IgD-negative memory B cell (primary cell): ENCODE measurements around the gene ARHGEF10L. TPM values are rescaled to one million over a fixed set of nuclear protein-coding genes. Genes with fewer than 3 reads are reported as not detected.
"Not testable (repeated sequence)": the region's sequence is repeated elsewhere in the genome, so short reads cannot be mapped to it uniquely, and the experiment has no call there.

Experiments
- H3K27ac Mint-ChIP-seq, 3 donors: one replicate each; pipeline ENCODE4 v1.8.0; 2020 to 2022; ENCODE audit warnings: mild to moderate bottlenecking in 3 of 3, mixed read lengths in 3 of 3, moderate library complexity in 1 of 3
- H3K27me3 Mint-ChIP-seq: one replicate; pipeline ENCODE4 v1.8.0; 2021; ENCODE audit warnings: mixed read lengths
- H3K36me3 Mint-ChIP-seq: one replicate; pipeline ENCODE4 v1.8.0; 2020; ENCODE audit warnings: mild to moderate bottlenecking, mixed read lengths
- H3K4me1 Mint-ChIP-seq, 3 donors: one replicate each; pipeline ENCODE4 v1.8.0; 2020 to 2022; ENCODE audit warnings: mixed read lengths in 3 of 3, mild to moderate bottlenecking in 1 of 3
- H3K4me3 Mint-ChIP-seq, 4 donors: one replicate each; pipeline ENCODE4 v1.8.0; 2020 to 2022; ENCODE audit warnings: mild to moderate bottlenecking in 4 of 4, mixed read lengths in 4 of 4, moderate library complexity in 3 of 4
- H3K9me3 Mint-ChIP-seq, 3 donors: one replicate each; pipeline ENCODE4 v1.8.0; 2020 to 2021; ENCODE audit warnings: mixed read lengths in 3 of 3, mild to moderate bottlenecking in 1 of 3
- polyA plus RNA-seq: library from polyadenylated mRNA; unstranded; fragments of 300-500 nt; fragmentation: Illumina TruSeq; gene quantifications from one replicate; pipeline ENCODE4 v1.2.3, GENCODE V29; 2021

ARHGEF10L gene
- polyA plus RNA-seq, 1 donor from 2014 or later, result not detected

DNA sequence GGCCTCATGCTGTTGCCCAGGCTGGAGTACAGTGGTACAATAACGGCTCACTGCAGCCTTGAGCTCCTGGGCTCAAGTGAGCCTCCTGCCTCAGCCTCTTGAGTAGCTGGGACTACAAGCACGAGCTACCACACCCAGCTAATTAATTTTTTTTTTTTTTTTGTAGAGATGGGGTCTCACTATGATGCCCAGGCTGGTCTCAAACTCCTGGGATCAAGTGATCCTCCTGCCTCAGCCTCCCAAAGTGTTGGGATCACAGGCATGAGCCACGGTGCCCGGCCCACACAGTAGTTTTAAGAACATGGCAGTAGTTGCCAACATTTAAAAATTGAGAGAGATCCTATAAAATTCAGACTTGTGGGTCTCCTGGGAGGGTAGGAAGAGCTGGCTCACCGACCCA lies 89.5 kb downstream of the ARHGEF10L start:
- H3K36me3 Mint-ChIP-seq, H3K27ac Mint-ChIP-seq, H3K27me3 Mint-ChIP-seq, H3K9me3 Mint-ChIP-seq: not testable (repeated sequence)
- Mint-ChIP-seq H3K4me1 (peaks cover 13 to 14% (median 14%) of the 10 kb centered on the region in 3 donors), H3K4me3 (peak overlapping the region in 1 of 4 donors; percentile 5)

DNA sequence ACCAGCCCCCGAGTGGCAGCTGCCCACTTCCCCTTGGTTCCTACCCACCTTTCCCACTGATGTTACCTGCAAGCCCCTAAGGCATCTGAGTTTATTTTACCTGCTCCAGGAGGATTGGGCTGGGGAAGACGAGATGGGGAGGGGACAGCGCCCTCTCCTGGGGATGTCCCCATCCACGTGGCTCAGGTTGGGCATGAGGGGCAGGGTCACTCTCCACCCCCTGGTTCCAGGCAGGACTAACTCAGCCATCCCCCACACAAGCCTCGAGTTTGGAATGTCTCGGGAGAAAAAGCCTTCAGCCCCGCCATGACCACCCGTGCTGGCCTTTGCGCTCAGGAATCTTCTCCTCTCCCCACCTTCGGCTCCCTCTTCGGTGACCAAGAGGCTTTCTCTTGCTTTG lies 90.0 kb downstream of the ARHGEF10L start:
- Mint-ChIP-seq H3K36me3 (peaks cover 1% of the 10 kb centered on the region), H3K4me1 (peaks cover 11 to 14% (median 14%) of the 10 kb centered on the region in 3 donors), H3K4me3 (peak overlapping the region in 1 of 4 donors; percentile 5), H3K27ac (no peak overlapping the region), H3K9me3 (no peaks in the 10 kb centered on the region), H3K27me3 (peaks cover 4% of the 10 kb centered on the region)

DNA sequence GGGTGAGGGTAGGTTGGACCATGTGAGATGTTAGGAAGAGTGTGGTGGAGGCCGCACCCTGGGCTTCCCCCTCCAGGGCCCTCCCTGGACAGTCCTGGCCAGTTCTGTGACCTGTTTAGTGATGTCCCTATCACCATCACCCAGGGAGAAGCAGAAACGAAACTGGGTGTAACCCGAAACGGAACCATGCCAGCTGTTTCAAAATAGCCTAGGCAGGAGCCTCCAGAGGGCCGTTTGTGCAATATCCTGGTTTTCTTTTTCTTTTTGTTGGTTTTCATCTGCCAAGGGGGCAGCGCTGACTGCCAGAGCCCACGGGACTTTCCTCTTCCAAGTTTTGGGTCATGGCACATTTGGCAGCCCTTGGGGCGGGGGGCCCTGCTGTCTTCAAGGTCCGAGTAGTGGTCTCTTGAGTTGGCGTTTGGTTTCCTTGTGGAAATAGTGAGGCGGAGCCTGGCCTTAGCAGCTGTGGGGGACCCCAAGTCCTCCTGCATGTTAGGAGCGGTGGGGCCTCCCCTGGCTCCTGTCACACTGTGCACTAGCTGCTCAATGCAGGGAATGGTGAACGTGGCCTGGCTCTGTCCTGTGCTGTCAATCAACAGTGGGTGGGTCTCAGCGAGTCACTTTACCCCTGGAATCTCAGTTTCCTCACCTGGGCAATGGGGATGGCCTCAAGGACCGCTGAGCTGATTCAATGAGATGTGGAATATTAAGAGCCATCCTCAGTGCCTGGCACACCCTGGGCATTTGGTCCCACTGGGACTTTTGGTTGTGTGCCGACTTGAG lies 90.7 kb downstream of the ARHGEF10L start:
- Mint-ChIP-seq H3K9me3 (no peaks in the 10 kb centered on the region), H3K36me3 (peaks cover 1% of the 10 kb centered on the region), H3K27me3 (peaks cover 4% of the 10 kb centered on the region), H3K4me3 (peak overlapping the region in 3 of 4 donors; percentile 8 to 89 (median 60)), H3K27ac (peak overlapping the region in 1 of 3 donors; percentile 31), H3K4me1 (peaks cover 14 to 17% (median 15%) of the 10 kb centered on the region in 3 donors)

DNA sequence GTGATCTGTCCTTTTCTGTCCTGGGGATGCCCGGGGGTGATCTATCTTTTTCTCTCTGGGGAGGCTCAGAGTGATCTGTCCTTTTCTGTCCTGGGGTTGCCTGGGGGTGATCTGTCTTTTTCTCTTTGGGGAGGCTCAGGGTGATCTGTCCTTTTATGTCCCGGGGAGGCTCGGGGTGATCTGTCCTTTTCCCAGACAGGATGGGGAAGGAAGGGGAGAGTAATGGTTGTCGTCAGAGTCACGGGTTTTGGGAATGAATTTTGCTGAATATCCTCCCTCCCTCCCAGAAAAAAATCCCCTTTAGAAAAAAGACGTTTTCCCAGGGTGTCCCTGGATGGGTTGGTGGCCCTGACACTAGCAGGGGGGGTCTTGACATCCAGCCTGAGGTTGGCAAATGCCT lies 91.5 kb downstream of the ARHGEF10L start:
- no peaks in the 10 kb centered on the region for H3K9me3 Mint-ChIP-seq
- peaks cover 4% of the 10 kb centered on the region for H3K27me3 Mint-ChIP-seq
- H3K36me3 Mint-ChIP-seq, result peaks cover 1% of the 10 kb centered on the region
- peak overlapping the region in 2 of 4 donors; percentile 74 for H3K4me3 Mint-ChIP-seq
- H3K4me1 Mint-ChIP-seq, result peaks cover 21 to 24% (median 22%) of the 10 kb centered on the region in 3 donors
- H3K27ac Mint-ChIP-seq, result no peak overlapping the region

DNA sequence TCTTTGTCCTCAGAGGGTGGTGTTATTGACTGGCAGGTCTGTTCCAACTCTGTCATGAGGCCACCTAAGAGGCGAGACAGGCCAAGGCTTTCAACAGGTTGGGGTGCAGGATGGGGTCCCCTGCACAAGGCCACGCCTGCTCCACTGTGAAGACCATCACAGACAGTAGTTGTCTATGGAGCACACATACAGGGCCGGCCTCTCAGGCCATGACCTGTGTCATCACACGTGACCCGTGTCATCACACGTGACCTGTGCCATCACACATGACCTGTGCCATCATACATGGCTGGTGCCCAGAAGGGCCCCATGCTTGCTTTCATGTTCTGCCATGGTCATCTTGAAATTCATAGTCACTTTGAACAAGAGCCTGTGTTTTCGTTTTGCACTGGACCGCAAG lies 91.9 kb downstream of the ARHGEF10L start:
- Mint-ChIP-seq H3K27ac (no peak overlapping the region), H3K36me3 (peaks cover 1% of the 10 kb centered on the region), H3K9me3 (no peaks in the 10 kb centered on the region), H3K4me1 (peaks cover 25 to 28% (median 25%) of the 10 kb centered on the region in 3 donors), H3K4me3 (peak overlapping the region in 2 of 4 donors; percentile 41 to 70), H3K27me3 (peaks cover 4% of the 10 kb centered on the region)

DNA sequence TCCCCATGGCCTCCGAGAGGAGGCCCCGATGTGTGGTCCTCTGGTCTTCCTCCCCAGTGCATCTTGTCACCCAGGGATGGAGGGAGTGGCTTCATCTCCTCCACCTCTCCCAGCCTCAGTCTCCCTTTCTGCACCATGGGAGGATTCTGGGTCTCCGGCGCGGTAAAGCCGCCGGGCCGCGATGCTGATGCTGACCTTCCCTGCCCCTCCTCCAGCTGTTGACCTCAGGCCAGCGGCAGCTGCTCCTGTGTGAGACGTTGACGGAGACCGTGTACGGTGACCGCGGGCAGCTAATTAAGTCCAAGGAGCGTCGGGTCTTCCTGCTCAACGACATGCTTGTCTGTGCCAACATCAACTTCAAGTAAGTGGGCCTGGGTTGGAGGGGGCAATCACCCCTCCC lies 92.6 kb downstream of the ARHGEF10L start:
- peaks cover 1% of the 10 kb centered on the region for H3K36me3 Mint-ChIP-seq
- no peak overlapping the region for H3K27ac Mint-ChIP-seq
- H3K27me3 Mint-ChIP-seq, result peaks cover 4% of the 10 kb centered on the region
- no peaks in the 10 kb centered on the region for H3K9me3 Mint-ChIP-seq
- H3K4me3 Mint-ChIP-seq, result peak overlapping the region in 2 of 4 donors; percentile 8 to 82
- H3K4me1 Mint-ChIP-seq, result peaks cover 28 to 31% (median 30%) of the 10 kb centered on the region in 3 donors

DNA sequence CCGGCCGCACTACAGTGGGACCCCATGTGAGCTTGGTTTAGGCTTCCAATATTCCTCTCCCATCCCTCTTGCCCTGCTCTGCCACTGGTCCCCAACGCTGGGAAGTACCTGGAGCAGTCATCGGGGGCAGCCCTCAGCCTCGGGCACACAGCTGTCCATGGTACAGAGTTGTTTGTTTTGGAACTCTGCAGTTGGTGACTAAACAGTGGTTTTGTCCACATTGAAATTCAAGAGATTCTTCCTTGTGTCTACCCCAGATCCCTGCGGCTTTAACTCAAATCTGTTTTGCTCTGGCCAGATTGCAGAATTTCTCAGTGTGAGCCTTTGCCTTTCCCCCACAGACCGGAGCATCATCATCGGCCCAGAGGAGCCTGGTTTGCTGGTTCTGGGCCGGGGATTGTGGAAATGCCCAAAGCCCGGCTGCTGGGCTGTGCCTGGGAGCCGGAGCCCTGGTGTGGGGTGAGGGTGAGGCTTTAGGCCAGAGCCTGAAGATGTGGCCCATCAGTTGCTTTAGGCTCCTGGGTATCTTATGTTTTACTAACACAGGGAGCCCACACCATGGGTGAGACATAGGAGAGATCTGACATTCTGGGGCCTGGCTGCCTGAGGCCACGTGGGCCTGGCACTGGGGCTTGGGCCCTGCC lies 93.2 kb downstream of the ARHGEF10L start:
- Mint-ChIP-seq H3K9me3 (no peaks in the 10 kb centered on the region), H3K36me3 (peaks cover 1% of the 10 kb centered on the region), H3K27ac (no peak overlapping the region), H3K4me3 (peak overlapping the region in 1 of 4 donors; percentile 82), H3K27me3 (peaks cover 4% of the 10 kb centered on the region), H3K4me1 (peaks cover 28 to 33% (median 32%) of the 10 kb centered on the region in 3 donors)

DNA sequence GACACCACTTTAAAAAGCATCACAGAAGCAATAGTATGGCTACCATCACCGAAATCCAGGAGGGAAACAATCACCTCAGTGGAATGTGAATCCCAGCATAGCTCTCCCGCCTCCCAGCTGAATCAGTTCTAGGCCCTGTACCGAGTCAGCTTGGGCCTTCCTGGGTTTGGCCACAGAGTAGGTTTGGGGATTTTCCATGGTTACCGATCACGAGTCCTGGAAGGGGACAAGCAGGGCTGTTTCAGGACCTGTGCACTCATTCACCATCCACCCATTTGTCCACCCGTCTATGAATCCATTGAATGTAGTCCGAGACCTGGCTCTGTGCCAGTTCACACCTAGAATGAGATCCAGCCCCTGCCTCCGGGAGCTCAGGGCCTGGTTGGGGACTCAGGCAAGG lies 94.2 kb downstream of the ARHGEF10L start:
- H3K27me3 Mint-ChIP-seq, result peaks cover 4% of the 10 kb centered on the region
- peak overlapping the region in 1 of 4 donors; percentile 63 for H3K4me3 Mint-ChIP-seq
- H3K36me3 Mint-ChIP-seq, result peaks cover 1% of the 10 kb centered on the region
- peaks cover 28 to 33% (median 32%) of the 10 kb centered on the region in 3 donors for H3K4me1 Mint-ChIP-seq
- H3K9me3 Mint-ChIP-seq, result no peaks in the 10 kb centered on the region
- H3K27ac Mint-ChIP-seq, result no peak overlapping the region

DNA sequence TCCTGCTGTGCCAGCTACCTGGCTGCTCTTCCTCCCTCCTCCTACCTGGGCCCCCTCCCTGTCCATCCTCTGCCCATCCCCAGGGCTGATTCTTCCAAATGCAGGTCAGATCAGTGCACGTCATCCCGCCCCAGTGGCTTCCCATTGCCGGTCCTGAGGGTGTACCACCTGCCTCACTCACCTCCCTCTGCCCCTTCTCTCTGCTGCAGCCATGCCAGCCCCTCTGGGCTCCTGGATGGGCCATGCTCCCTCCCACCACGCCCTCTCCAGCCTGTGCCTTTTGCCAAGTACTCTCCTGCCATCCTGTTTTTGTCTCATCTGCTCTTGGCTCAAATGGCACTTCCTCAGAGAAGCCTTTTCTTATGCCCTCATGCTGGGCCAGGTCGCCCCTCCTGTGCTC lies 95.8 kb downstream of the ARHGEF10L start:
- Mint-ChIP-seq H3K9me3 (no peaks in the 10 kb centered on the region), H3K36me3 (peaks cover 1% of the 10 kb centered on the region), H3K4me1 (peaks cover 21 to 26% (median 26%) of the 10 kb centered on the region in 3 donors), H3K4me3 (peak overlapping the region in 2 of 4 donors; percentile 74 to 83), H3K27ac (peak overlapping the region; percentile 9 to 49 (median 24)), H3K27me3 (peaks cover 3% of the 10 kb centered on the region)

DNA sequence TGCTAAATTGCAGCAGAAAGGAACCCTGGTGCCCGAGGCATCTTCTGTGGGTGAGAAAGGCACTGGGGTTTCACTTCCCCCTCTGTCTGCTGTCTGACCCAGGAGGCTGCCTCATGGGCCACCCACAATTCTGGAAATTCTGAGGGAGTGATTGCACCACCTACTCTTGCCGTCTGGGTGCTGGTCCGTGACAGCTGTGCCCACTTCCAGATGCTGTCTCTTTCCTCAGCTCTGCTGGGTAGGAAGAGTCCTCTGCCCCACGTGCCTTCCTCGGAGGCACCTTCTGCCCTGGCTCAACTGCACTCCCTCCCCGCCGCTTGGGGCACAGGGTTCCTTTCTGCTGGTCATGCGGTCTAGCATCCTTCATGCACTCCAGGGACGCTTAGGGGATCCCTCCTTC lies 96.3 kb downstream of the ARHGEF10L start:
- Mint-ChIP-seq H3K4me3 (peak overlapping the region in 2 of 4 donors; percentile 74 to 83), H3K27me3 (peaks cover 4% of the 10 kb centered on the region), H3K27ac (peak overlapping the region; percentile 9 to 49 (median 24))

DNA sequence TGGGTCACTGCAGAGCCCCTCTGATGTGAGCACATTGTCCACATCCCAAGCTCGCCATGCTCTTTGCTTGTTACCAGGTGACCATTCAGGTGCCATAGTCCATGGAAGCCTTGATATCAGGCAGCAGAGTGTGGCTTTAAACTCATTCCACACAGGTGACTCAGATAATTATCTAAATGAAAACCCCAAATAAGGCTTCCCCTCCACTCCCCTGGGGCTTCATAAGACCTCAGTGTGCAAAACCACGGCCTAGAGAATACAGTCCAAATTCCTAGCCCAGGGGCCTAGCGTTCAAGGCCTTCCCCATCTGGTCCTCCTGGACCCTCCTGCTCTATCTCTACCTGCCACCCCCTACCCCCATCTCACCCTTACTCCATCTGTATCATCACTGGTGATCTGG lies 97.1 kb downstream of the ARHGEF10L start:
- Mint-ChIP-seq H3K4me1 (peaks cover 14 to 20% (median 19%) of the 10 kb centered on the region in 3 donors), H3K4me3 (peak overlapping the region in 2 of 4 donors; percentile 29 to 39), H3K9me3 (no peaks in the 10 kb centered on the region), H3K27me3 (peaks cover 4% of the 10 kb centered on the region), H3K36me3 (no peaks in the 10 kb centered on the region), H3K27ac (peak overlapping the region in 2 of 3 donors; percentile 9 to 85)

More for the DNA sequence above, 96.3 kb downstream of the ARHGEF10L start:
- H3K4me1 Mint-ChIP-seq, result peaks cover 16 to 22% (median 21%) of the 10 kb centered on the region in 3 donors
- peaks cover 1% of the 10 kb centered on the region for H3K36me3 Mint-ChIP-seq
- H3K9me3 Mint-ChIP-seq, result no peaks in the 10 kb centered on the region

DNA sequence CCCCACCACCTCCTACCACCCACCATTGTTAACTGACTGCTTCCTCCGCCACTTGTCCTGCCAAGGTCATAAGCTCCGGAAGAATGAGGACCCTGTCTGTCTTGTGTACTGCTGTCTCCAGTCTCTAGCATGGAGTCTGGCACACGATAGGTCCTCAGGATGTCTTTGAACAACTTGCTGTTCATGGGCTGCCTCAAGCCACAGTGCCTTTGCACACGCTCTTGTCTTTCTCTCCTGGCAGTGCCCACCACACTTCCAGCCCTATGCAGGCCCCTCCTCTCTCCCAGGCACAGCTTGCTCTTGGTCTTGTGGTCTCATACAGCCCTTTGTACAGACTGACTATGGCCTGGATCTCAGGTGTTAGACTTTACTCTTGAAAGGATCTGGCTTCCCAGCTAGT lies 97.6 kb downstream of the ARHGEF10L start:
- Mint-ChIP-seq H3K4me1 (peaks cover 14 to 20% (median 19%) of the 10 kb centered on the region in 3 donors), H3K36me3 (no peaks in the 10 kb centered on the region), H3K27ac (peak overlapping the region in 1 of 3 donors; percentile 85), H3K27me3 (peaks cover 4% of the 10 kb centered on the region), H3K9me3 (no peaks in the 10 kb centered on the region), H3K4me3 (no peak overlapping the region)

DNA sequence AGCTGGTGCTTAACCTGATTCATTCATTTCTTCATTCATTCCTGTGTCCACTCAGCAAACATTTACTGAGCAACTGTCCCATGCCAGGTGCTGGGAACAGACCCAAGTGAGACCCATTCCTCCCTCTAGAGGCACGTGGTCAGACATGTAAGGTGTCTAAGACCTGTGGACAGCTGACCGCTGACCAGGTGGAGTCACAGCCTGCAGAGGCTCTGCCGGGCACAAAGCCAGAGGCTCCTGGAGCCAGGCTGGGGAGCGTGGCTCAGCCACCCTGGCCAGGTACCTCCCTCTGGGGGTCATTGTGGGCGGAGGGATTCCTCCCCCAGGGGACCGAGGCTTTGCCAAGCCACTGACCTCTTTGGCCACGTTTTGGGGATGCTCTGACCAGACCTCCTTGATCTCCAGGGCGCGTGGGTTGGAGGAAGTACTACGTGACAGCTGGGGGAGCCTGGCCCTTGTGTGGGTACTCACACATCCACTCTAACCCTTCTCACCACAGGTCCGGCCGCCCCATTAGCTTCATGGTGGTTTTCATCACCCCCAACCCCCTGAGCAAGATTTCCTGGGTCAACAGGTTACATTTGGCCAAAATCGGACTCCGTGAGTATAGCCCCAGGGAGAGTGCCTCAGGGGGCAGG lies 100.3 kb downstream of the ARHGEF10L start:
- Mint-ChIP-seq H3K9me3 (no peaks in the 10 kb centered on the region), H3K27ac (no peak overlapping the region), H3K36me3 (no peaks in the 10 kb centered on the region), H3K4me1 (peaks cover 14 to 20% (median 19%) of the 10 kb centered on the region in 3 donors), H3K4me3 (no peak overlapping the region), H3K27me3 (peaks cover 9% of the 10 kb centered on the region)

DNA sequence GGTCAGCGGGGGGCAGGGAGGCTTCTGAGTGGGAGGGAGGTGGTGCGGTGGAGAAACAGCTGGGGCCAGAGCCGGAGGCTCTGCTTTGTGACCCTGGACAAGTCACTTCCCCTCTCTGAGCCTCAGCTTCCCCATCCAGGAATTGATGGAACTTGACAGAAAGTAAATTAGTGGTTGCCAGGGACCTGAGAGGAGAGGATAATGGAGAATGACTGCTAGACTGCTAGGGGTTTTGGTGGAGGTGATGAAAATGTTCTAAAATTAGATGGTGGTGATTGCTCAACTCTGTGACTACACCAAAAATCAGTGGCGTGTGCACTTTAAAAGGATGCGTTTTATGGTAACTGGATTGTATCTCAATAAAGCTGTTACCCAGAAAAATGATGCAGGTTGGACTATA lies 100.9 kb downstream of the ARHGEF10L start:
- Mint-ChIP-seq H3K27ac (no peak overlapping the region), H3K4me3 (no peak overlapping the region), H3K27me3 (peaks cover 12% of the 10 kb centered on the region), H3K9me3 (no peaks in the 10 kb centered on the region), H3K36me3 (no peaks in the 10 kb centered on the region), H3K4me1 (peaks cover 13 to 16% (median 15%) of the 10 kb centered on the region in 3 donors)

DNA sequence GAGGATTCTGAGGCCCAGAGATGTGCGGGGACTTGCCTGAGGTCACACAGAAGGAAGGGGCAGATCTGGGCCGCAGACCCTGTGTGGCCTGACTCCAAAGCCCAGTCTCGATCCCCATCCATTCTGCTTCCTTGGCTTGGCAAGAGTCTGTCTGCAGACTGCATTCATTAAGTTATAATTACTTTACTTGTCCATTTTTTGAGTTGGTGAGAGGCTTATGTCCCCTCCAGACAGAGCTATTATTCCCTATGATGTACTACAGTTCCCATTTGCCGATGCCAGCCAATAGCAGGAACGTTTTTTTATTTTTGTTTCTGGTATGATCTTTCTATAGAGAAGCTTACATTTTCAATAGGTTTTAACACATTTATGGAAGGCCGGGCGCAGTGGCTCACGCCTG lies 101.5 kb downstream of the ARHGEF10L start:
- Mint-ChIP-seq H3K27ac (no peak overlapping the region), H3K27me3 (peaks cover 12% of the 10 kb centered on the region), H3K36me3 (no peaks in the 10 kb centered on the region), H3K4me1 (peaks cover 7 to 10% (median 10%) of the 10 kb centered on the region in 3 donors), H3K9me3 (no peaks in the 10 kb centered on the region), H3K4me3 (no peak overlapping the region)
